SK-N-MC (cell line): ENCODE results near the gene CSF2.

Experiments used
- DNase-seq: peaks from one replicate; pipeline ENCODE4 v3.0.0-alpha.2; 2011; ENCODE audit warnings: low read depth, low spot score
- H3K27ac ChIP-seq: fragments of 200-600 bp; sonication (generic); 2 replicates; pipeline ENCODE4 v1.5.1; 2016; ENCODE audit warnings: mixed run types
- H3K36me3 ChIP-seq: fragments of 200-600 bp; sonication (generic); 2 replicates; pipeline ENCODE4 v1.6.1; 2017; ENCODE audit warnings: antibody characterized with exemption, low read length, mixed read lengths; ENCODE audit not compliant: insufficient read depth
- H3K4me3 ChIP-seq: fragments of 200-600 bp; sonication (generic); 2 replicates; pipeline ENCODE4 v1.5.1; 2016
- H3K9ac ChIP-seq: fragments of 200-600 bp; sonication (generic); 2 replicates; pipeline ENCODE4 v1.8.0; 2017; ENCODE audit warnings: mixed run types, mixed read lengths; ENCODE audit not compliant: insufficient read length
- H3K9me3 ChIP-seq: fragments of 200-600 bp; sonication (generic); 2 replicates; pipeline ENCODE4 v1.6.1; 2017; ENCODE audit warnings: low read depth, mild to moderate bottlenecking, antibody characterized with exemption, low read length, moderate library complexity, mixed read lengths
- EZH2 ChIP-seq: fragments of 200-600 bp; sonication (generic); IDR thresholded peaks from one replicate; pipeline ENCODE4 v1.6.1; 2017; ENCODE audit warnings: antibody characterized with exemption
- FOXP2 ChIP-seq: optimal IDR thresholded peaks from 2 replicates; pipeline ENCODE3; 2011; ENCODE audit warnings: mild to moderate bottlenecking, moderate library complexity; ENCODE audit not compliant: insufficient read depth; ENCODE audit errors: extremely low read length, control extremely low read depth
- POLR2AphosphoS5 ChIP-seq: IDR thresholded peaks from 2 replicates; pipeline ENCODE4 v1.6.1; 2012; ENCODE audit warnings: mild to moderate bottlenecking, low read depth, low read length, borderline replicate concordance

CSF2 gene

GRCh38 chr5:132073231-132074013 is at the start of gene CSF2:
TSS of gene CSF2 (plus strand) at chr5:132073789. CDS start at chr5:132073824, 35 bp downstream.
- no peak for DNase-seq
- no peak within 1 kb of the TSS for H3K4me3 ChIP-seq
- no peaks in the 10 kb centered on the region for H3K36me3 ChIP-seq
- H3K27ac ChIP-seq = no peak within 1 kb of the TSS
- no peaks in the 10 kb centered on the region for H3K9me3 ChIP-seq
- no peak for TF ChIP-seq FOXP2
- TF ChIP-seq EZH2 = no peak
- no peak for TF ChIP-seq POLR2AphosphoS5
- no peak within 1 kb of the TSS for H3K9ac ChIP-seq

- H3K36me3 ChIP-seq = no peaks in the 10 kb centered on the region
- DNase-seq = no peak
- no peak overlapping the region for H3K27ac ChIP-seq
- H3K9ac ChIP-seq = no peak overlapping the region
- H3K4me3 ChIP-seq = no peak overlapping the region
- H3K9me3 ChIP-seq = no peaks in the 10 kb centered on the region
- TF ChIP-seq EZH2 = no peak
- no peak for TF ChIP-seq POLR2AphosphoS5
These were observed 49.5 kb upstream of the CSF2 start for GRCh38 chr5:132024117-132024435.

- Histone ChIP-seq H3K9ac (no peak overlapping the region), H3K36me3 (no peaks in the 10 kb centered on the region), H3K9me3 (no peaks in the 10 kb centered on the region), H3K27ac (no peak overlapping the region), H3K4me3 (no peak overlapping the region)
- TF ChIP-seq EZH2 (no peak), FOXP2 (no peak), POLR2AphosphoS5 (no peak)
- no peak for DNase-seq
These were observed 48.7 kb upstream of the CSF2 start for GRCh38 chr5:132024789-132025402.

- no peak overlapping the region for H3K27ac ChIP-seq
- DNase-seq = no peak
These were observed 48.1 kb upstream of the CSF2 start for GRCh38 chr5:132025403-132025971.

GRCh38 chr5:132026516-132027008 is 47.0 kb upstream of the CSF2 start:
- H3K4me3 ChIP-seq = no peak overlapping the region
- no peaks in the 10 kb centered on the region for H3K36me3 ChIP-seq
- H3K27ac ChIP-seq = no peak overlapping the region
- no peak overlapping the region for H3K9ac ChIP-seq
- DNase-seq = no peak
- H3K9me3 ChIP-seq = no peaks in the 10 kb centered on the region
- TF ChIP-seq EZH2 = no peak
- no peak for TF ChIP-seq POLR2AphosphoS5
- TF ChIP-seq FOXP2 = no peak

More at GRCh38 chr5:132025403-132025971, 48.1 kb upstream of the CSF2 start:
- no peaks in the 10 kb centered on the region for H3K36me3 ChIP-seq
- no peak overlapping the region for H3K4me3 ChIP-seq
- no peak overlapping the region for H3K9ac ChIP-seq
- TF ChIP-seq POLR2AphosphoS5 (no peak), EZH2 (no peak), FOXP2 (no peak)
- H3K9me3 ChIP-seq = no peaks in the 10 kb centered on the region

GRCh38 chr5:132027027-132027426 is 46.6 kb upstream of the CSF2 start:
- H3K9me3 ChIP-seq = no peaks in the 10 kb centered on the region
- no peak overlapping the region for H3K4me3 ChIP-seq
- no peak for TF ChIP-seq POLR2AphosphoS5
- TF ChIP-seq FOXP2 = no peak
- no peak for TF ChIP-seq EZH2
- no peak overlapping the region for H3K9ac ChIP-seq
- no peak for DNase-seq
- no peak overlapping the region for H3K27ac ChIP-seq
- H3K36me3 ChIP-seq = no peaks in the 10 kb centered on the region

- Histone ChIP-seq H3K9me3 (no peaks in the 10 kb centered on the region), H3K9ac (no peak overlapping the region), H3K36me3 (no peaks in the 10 kb centered on the region), H3K27ac (no peak overlapping the region), H3K4me3 (no peak overlapping the region)
- no peak for TF ChIP-seq EZH2
- TF ChIP-seq POLR2AphosphoS5 = no peak
- no peak for DNase-seq
These were observed 43.8 kb upstream of the CSF2 start for GRCh38 chr5:132029609-132030330.

- no peaks in the 10 kb centered on the region for H3K36me3 ChIP-seq
- no peak for DNase-seq
- no peak overlapping the region for H3K27ac ChIP-seq
- no peak overlapping the region for H3K4me3 ChIP-seq
- H3K9me3 ChIP-seq = no peaks in the 10 kb centered on the region
- H3K9ac ChIP-seq = no peak overlapping the region
- TF ChIP-seq EZH2 (no peak), FOXP2 (no peak), POLR2AphosphoS5 (no peak)
These were observed 43.0 kb upstream of the CSF2 start for GRCh38 chr5:132030610-132031009.
